Osteocyte (in vitro differentiated cells): Measurements from ENCODE around the gene SMC5. TPM values are rescaled to one million over a fixed set of nuclear protein-coding genes. Genes with fewer than 3 reads are reported as not detected.
"Not testable (repeated sequence)": the region's sequence is repeated elsewhere in the genome, so short reads cannot be mapped to it uniquely, and the experiment has no call there.

Source experiments
- DNase-seq: peaks from one replicate; pipeline ENCODE4 v3.0.0; 2021; ENCODE audit warnings: mixed read lengths; ENCODE audit not compliant: unreplicated experiment; ENCODE audit errors: extremely low spot score
- H3K27ac Mint-ChIP-seq: one replicate; pipeline ENCODE4 v1.8.0; 2021; ENCODE audit warnings: mild to moderate bottlenecking, mixed read lengths; ENCODE audit not compliant: unreplicated experiment
- H3K27me3 Mint-ChIP-seq: one replicate; pipeline ENCODE4 v1.8.0; 2021; ENCODE audit warnings: mixed read lengths; ENCODE audit not compliant: unreplicated experiment
- H3K36me3 Mint-ChIP-seq: one replicate; pipeline ENCODE4 v1.8.0; 2021; ENCODE audit warnings: mixed read lengths; ENCODE audit not compliant: unreplicated experiment
- H3K4me1 Mint-ChIP-seq: one replicate; pipeline ENCODE4 v1.8.0; 2021; ENCODE audit warnings: mixed read lengths; ENCODE audit not compliant: unreplicated experiment
- H3K4me3 Mint-ChIP-seq: one replicate; pipeline ENCODE4 v1.8.0; 2021; ENCODE audit warnings: mild to moderate bottlenecking, moderate library complexity, mixed read lengths; ENCODE audit not compliant: unreplicated experiment
- H3K9me3 Mint-ChIP-seq: one replicate; pipeline ENCODE4 v1.8.0; 2021; ENCODE audit warnings: mixed read lengths; ENCODE audit not compliant: unreplicated experiment
- total RNA-seq: library from RNA; stranded (reverse); gene quantifications from 2 replicates; pipeline ENCODE4 v1.2.1, GENCODE V29; 2021
- TF ChIP-seq, protein P1 (sequence below): fragments of 200-600 bp; sonication (generic); IDR thresholded peaks from 2 replicates; pipeline ENCODE4 v1.5.0; 2021; ENCODE audit warnings: antibody characterized with exemption, mild to moderate bottlenecking, moderate library complexity

Gene SMC5
- total RNA-seq, 1 donor from 2014 or later = 30.4 TPM

DNA sequence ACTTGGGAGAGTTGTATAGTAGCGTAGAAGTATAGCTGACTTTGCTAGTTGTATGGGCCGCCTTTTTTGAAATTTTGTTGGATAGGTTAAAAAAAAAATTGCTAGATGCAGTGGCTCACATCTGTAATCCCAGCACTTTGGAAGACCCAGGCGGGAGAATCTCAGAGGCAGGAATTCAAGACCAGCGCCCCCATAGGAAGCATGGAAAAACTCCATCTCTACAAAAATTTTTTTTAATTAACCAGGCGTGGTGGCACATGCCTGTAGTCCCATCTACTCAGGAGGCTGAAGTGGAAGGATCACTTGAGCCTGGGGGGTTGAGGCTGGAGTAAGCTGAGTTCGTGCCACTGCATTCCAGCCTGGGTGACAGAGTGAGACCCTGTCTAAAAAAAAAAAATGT, 59.2 kb downstream of the SMC5 start:
- Mint-ChIP-seq H3K4me1 (no peaks in the 10 kb centered on the region), H3K4me3 (no peak overlapping the region)

DNA sequence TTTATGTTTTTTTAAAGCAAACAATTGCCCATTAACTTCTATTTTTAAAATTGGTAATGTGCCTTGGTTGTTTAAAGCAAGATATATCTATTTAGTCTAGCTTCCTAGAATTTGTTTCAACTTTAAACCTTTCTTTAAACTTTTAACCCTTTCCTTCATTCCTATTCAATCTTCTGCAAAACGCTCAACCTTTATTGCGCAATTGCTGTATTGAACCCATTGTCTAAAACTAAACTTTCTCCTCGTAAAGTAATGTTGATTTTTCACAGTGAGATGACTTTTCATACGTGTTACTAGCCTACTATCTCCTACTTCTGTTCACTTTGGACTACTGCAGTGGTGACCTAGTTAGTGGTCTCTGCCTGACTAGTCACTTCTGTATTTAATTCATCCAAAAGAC, 63.3 kb downstream of the SMC5 start:
- Mint-ChIP-seq H3K4me3 (no peak overlapping the region), H3K27ac (no peak overlapping the region), H3K4me1 (no peaks in the 10 kb centered on the region), H3K9me3 (no peaks in the 10 kb centered on the region), H3K36me3 (peaks cover 65% of the 10 kb centered on the region), H3K27me3 (no peaks in the 10 kb centered on the region)
- TF ChIP-seq, protein P1, sequence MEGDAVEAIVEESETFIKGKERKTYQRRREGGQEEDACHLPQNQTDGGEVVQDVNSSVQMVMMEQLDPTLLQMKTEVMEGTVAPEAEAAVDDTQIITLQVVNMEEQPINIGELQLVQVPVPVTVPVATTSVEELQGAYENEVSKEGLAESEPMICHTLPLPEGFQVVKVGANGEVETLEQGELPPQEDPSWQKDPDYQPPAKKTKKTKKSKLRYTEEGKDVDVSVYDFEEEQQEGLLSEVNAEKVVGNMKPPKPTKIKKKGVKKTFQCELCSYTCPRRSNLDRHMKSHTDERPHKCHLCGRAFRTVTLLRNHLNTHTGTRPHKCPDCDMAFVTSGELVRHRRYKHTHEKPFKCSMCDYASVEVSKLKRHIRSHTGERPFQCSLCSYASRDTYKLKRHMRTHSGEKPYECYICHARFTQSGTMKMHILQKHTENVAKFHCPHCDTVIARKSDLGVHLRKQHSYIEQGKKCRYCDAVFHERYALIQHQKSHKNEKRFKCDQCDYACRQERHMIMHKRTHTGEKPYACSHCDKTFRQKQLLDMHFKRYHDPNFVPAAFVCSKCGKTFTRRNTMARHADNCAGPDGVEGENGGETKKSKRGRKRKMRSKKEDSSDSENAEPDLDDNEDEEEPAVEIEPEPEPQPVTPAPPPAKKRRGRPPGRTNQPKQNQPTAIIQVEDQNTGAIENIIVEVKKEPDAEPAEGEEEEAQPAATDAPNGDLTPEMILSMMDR = no peak
- DNase-seq = no peak

More for the DNA sequence above, 59.2 kb downstream of the SMC5 start:
- Mint-ChIP-seq H3K27ac (no peak overlapping the region), H3K9me3 (no peaks in the 10 kb centered on the region), H3K27me3 (no peaks in the 10 kb centered on the region), H3K36me3 (peaks cover 55% of the 10 kb centered on the region)
- TF ChIP-seq, protein P1 = no peak
- DNase-seq = no peak

DNA sequence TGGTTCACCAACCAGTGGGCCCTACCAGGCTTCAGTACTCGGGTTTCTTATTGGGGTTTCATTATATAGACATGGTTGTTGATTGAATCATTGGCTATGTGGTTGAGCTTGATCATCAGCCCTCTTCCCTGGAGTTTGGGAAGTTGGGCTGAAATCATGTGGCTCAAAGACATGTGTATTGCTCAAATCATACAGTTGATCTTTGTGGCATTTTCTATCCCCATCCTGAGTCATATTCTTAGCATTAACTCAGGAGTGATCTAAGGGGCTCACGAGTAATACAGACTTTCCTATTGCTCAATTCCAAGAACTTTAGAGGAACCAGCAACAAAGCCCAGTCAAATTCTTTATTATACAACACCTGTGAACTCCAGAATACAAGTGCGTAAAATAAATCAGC, 66.2 kb downstream of the SMC5 start:
- Mint-ChIP-seq H3K4me3 (no peak overlapping the region), H3K36me3 (peaks cover 73% of the 10 kb centered on the region), H3K9me3 (no peaks in the 10 kb centered on the region), H3K27me3 (no peaks in the 10 kb centered on the region), H3K27ac (no peak overlapping the region), H3K4me1 (no peaks in the 10 kb centered on the region)
- TF ChIP-seq, protein P1 = no peak
- DNase-seq = no peak

DNA sequence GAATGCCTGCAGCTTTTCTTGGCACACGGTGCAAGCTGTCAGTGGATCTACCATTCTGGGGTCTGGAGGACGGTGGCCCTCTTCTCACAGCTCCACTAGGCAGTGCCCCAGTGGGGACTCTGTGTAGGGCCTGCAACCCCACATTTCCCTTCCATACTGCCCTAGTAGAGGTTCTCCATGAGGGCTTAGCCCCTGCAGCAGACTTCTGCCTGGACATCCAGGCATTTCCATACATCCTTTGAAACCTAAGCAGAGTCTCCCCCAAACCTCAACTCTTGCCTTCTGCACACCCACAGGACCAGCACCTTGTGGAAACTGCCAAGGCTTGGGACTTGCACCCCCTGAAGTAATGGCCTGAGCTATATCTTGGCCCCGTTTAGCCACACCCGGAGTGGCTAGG, 69.8 kb downstream of the SMC5 start:
- H3K36me3 Mint-ChIP-seq = peaks cover 57% of the 10 kb centered on the region

DNA sequence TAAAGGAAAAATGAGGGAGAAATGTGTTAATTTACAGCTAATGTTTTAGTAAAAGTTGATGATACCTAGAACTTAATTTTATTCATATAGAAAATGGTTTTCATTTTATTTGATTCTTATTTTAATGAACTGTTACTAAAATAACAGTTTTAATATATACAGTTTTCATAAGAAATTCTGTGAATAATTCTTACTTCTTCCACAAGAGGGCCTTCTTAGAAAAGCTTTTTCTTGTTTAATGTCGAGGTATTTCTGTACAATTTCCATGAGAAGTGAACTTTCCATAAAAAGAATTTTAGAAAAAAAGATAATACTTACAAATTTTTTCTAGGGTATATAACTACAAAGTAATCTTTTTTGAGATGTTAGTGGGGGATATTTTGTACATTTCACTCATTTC, 81.8 kb downstream of the SMC5 start:
- no peak for DNase-seq
- Mint-ChIP-seq H3K9me3 (no peaks in the 10 kb centered on the region), H3K4me3 (no peak overlapping the region), H3K4me1 (peaks cover 9% of the 10 kb centered on the region), H3K27me3 (no peaks in the 10 kb centered on the region), H3K36me3 (peaks cover 27% of the 10 kb centered on the region), H3K27ac (peak overlapping the region; percentile 27)
- TF ChIP-seq, protein P1 = peak; percentile 65

More for the DNA sequence above, 69.8 kb downstream of the SMC5 start:
- H3K27me3 Mint-ChIP-seq, H3K9me3 Mint-ChIP-seq, DNase-seq, H3K4me3 Mint-ChIP-seq, H3K27ac Mint-ChIP-seq, H3K4me1 Mint-ChIP-seq: not testable (repeated sequence)

DNA sequence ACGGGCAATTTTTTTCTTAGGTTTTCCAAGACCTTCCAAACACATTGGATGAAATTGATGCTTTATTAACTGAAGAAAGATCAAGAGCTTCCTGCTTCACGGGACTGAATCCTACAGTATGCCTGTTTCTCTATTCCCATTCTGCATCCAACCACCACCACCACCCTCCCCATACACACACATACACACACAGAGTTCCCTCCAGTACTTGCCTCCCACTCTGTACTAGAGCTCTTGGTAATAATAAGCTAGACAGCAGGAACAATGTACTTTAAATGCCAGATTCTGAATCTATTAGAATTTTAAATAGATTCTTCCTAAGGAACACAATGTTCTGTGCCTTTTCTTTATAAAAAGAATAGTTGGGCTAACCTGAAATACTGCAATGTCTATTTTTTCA, 88.3 kb downstream of the SMC5 start:
- peaks cover 43% of the 10 kb centered on the region for H3K36me3 Mint-ChIP-seq
- H3K27me3 Mint-ChIP-seq = no peaks in the 10 kb centered on the region
- H3K4me3 Mint-ChIP-seq = no peak overlapping the region
- DNase-seq = no peak
- peaks cover 10% of the 10 kb centered on the region for H3K4me1 Mint-ChIP-seq
- H3K9me3 Mint-ChIP-seq = no peaks in the 10 kb centered on the region
- TF ChIP-seq, protein P1 = no peak
- H3K27ac Mint-ChIP-seq = no peak overlapping the region
